Lower leg skin (tissue), 4 donors: ENCODE results near the gene CYP27B1. TPM values are rescaled to one million over a fixed set of nuclear protein-coding genes. Genes with fewer than 3 reads are reported as not detected.

Source experiments
- DNase-seq, 2 donors: peaks; one replicate each; pipeline ENCODE4 v3.0.0-alpha.2; 2019; ENCODE audit warnings: low spot score in 2 of 2
- H3K4me3 ChIP-seq: fragments of 200-600 bp; sonication (generic); 2 replicates; pipeline ENCODE4 v1.5.1; 2017; ENCODE audit warnings: mild to moderate bottlenecking, low read depth; ENCODE audit not compliant: poor library complexity, severe bottlenecking
- CTCF ChIP-seq, 3 donors: fragments of 450-650 bp; IDR thresholded peaks; one replicate each; pipeline ENCODE4 v1.5.1; 2016; ENCODE audit warnings: antibody characterized with exemption in 3 of 3, mild to moderate bottlenecking in 3 of 3, moderate library complexity in 2 of 3
- POLR2A ChIP-seq, 2 donors: fragments of 450-650 bp; IDR thresholded peaks; one replicate each; pipeline ENCODE4 v1.6.1; 2016 to 2017; ENCODE audit warnings: antibody characterized with exemption in 2 of 2, mild to moderate bottlenecking in 1 of 2, moderate library complexity in 1 of 2
- WGBS, 2 donors: methylation state at CpG; one replicate each; pipeline ENCODE4 v1.1.5; 2018; 5-methylcytosine and 5-hydroxymethylcytosine counted together
- intact Hi-C: fragments of 100-400 bp; cut with DNase I; formaldehyde crosslinking; loops from one replicate; pipeline ENCODE4 v1.15.0; 2023; ENCODE audit warnings: low total_unique reads
- total RNA-seq, 4 donors: library from RNA; depleted of rRNA; stranded (reverse); fragments of >200 nt; gene quantifications; one replicate each; pipeline ENCODE4 v1.1.0, GENCODE V29; 2016

CYP27B1 gene
- total RNA-seq, 4 donors from 2014 or later, result 0.72 to 6.4 (median 1.7) TPM

GRCh38 chr12:57763881-57764661 lies 2.8 kb downstream of the CYP27B1 start:
- no peak overlapping the region for H3K4me3 ChIP-seq

GRCh38 chr12:57762463-57762862 lies 4.4 kb downstream of the CYP27B1 start:
- no peak overlapping the region for H3K4me3 ChIP-seq
- intact Hi-C loops, result no loop called here
- no peak for TF ChIP-seq POLR2A (IDR thresholded peaks at IDR 0.05)
- TF ChIP-seq CTCF (IDR thresholded peaks at IDR 0.05), result no peak
- WGBS, 2 donors, result 92 to 98% methylated on average over 2 of the region's 2 CpGs
- DNase-seq, result no peak

More at GRCh38 chr12:57763881-57764661, 2.8 kb downstream of the CYP27B1 start:
- intact Hi-C loops, result no loop called here
- TF ChIP-seq CTCF (IDR thresholded peaks at IDR 0.05) (no peak), POLR2A (IDR thresholded peaks at IDR 0.05) (no peak)
- 83 to 89% methylated on average over 6 of the region's 6 CpGs for WGBS, 2 donors
- DNase-seq, result no peak

- intact Hi-C loops, result no loop called here
- 89 to 91% methylated on average over 4 of the region's 4 CpGs for WGBS, 2 donors
- TF ChIP-seq POLR2A (IDR thresholded peaks at IDR 0.05), result no peak
- no peak for TF ChIP-seq CTCF (IDR thresholded peaks at IDR 0.05)
- DNase-seq, result no peak
- H3K4me3 ChIP-seq, result no peak overlapping the region
Observed at GRCh38 chr12:57761391-57761998, 5.4 kb downstream of the CYP27B1 start.

- TF ChIP-seq POLR2A (IDR thresholded peaks at IDR 0.05), result no peak
- no peak for TF ChIP-seq CTCF (IDR thresholded peaks at IDR 0.05)
- intact Hi-C loops, result no loop called here
- H3K4me3 ChIP-seq, result no peak overlapping the region
- WGBS, 2 donors, result 91 to 94% methylated on average over 3 of the region's 3 CpGs
- no peak for DNase-seq
Observed at GRCh38 chr12:57760347-57760982, 6.4 kb downstream of the CYP27B1 start.

GRCh38 chr12:57759360-57759980 lies 7.4 kb downstream of the CYP27B1 start:
- TF ChIP-seq POLR2A (IDR thresholded peaks at IDR 0.05), result no peak
- TF ChIP-seq CTCF (IDR thresholded peaks at IDR 0.05), result no peak
- DNase-seq, result no peak
- intact Hi-C loops, result no loop called here
- 31 to 35% methylated on average over 3 of the region's 3 CpGs for WGBS, 2 donors
- no peak overlapping the region for H3K4me3 ChIP-seq
